ENCODE measurements around the gene GOLGA1.
"Not testable (repeated sequence)": the region's sequence is repeated elsewhere in the genome, so short reads cannot be mapped to it uniquely, and the experiment has no call there.

Gene GOLGA1

GRCh38 chr9:124855944-124856765 lies 84.7 kb downstream of the GOLGA1 start:
- no peak for DNase-seq

GRCh38 chr9:124855566-124855943 lies 85.3 kb downstream of the GOLGA1 start:
- no peak for DNase-seq

- no peak for DNase-seq
These were observed 86.1 kb downstream of the GOLGA1 start for GRCh38 chr9:124854822-124855221.

- no peak for DNase-seq
These were observed 86.7 kb downstream of the GOLGA1 start for GRCh38 chr9:124854161-124854560.

GRCh38 chr9:124853605-124854143 lies 87.2 kb downstream of the GOLGA1 start:
- DNase-seq, result no peak

GRCh38 chr9:124852829-124853531 lies 87.9 kb downstream of the GOLGA1 start, which contains the start of gene WDR38:
TSS of gene WDR38 (plus strand) at chr9:124853460. CDS start at chr9:124853532, 72 bp downstream.
- DNase-seq, result peak; percentile 35

- DNase-seq, result no peak
These were observed 88.6 kb downstream of the GOLGA1 start for GRCh38 chr9:124852121-124852828.

- no peak for DNase-seq
These were observed 91.1 kb downstream of the GOLGA1 start for GRCh38 chr9:124849801-124850200.

GRCh38 chr9:124846969-124847368 lies 93.9 kb downstream of the GOLGA1 start:
- no peak for DNase-seq

GRCh38 chr9:124846467-124846866 lies 94.4 kb downstream of the GOLGA1 start:
- not testable (repeated sequence) for DNase-seq

GRCh38 chr9:124844291-124844690 lies 96.6 kb downstream of the GOLGA1 start:
- DNase-seq, result no peak

- no peak for DNase-seq
These were observed 97.3 kb downstream of the GOLGA1 start for GRCh38 chr9:124843456-124844034.

- no peak for DNase-seq
These were observed 99.6 kb downstream of the GOLGA1 start for GRCh38 chr9:124841075-124841821.

- DNase-seq, result no peak
These were observed 100.5 kb downstream of the GOLGA1 start for GRCh38 chr9:124840300-124840833.

- no peak for DNase-seq
These were observed 101.1 kb downstream of the GOLGA1 start for GRCh38 chr9:124839612-124840299.

- not testable (repeated sequence) for DNase-seq
These were observed 102.2 kb downstream of the GOLGA1 start for GRCh38 chr9:124838567-124839275.

- not testable (repeated sequence) for DNase-seq
These were observed 102.8 kb downstream of the GOLGA1 start for GRCh38 chr9:124838132-124838531.

- DNase-seq, result peak; percentile 56
These were observed 105.8 kb downstream of the GOLGA1 start for GRCh38 chr9:124835026-124835557.

- no peak for DNase-seq
These were observed 106.3 kb downstream of the GOLGA1 start for GRCh38 chr9:124834591-124834990.
